Neural progenitor cell (in vitro differentiated cells): ENCODE data around the gene ZNF32. TPM values are rescaled to one million over a fixed set of nuclear protein-coding genes. Genes with fewer than 3 reads are reported as not detected.

ENCODE experiments used
- DNase-seq: peaks from one replicate; pipeline ENCODE4 v3.0.0-alpha.2; 2016; ENCODE audit warnings: low spot score
- H2AFZ ChIP-seq: fragments of 200-600 bp; sonication (generic); replicated peaks from 2 replicates; pipeline ENCODE4 v1.6.1; 2016; ENCODE audit warnings: antibody characterized with exemption
- H3F3A ChIP-seq: fragments of 200-600 bp; sonication (generic); 2 replicates; pipeline ENCODE4 v1.6.1; 2016; ENCODE audit warnings: antibody characterized with exemption, low read depth
- H3K27ac ChIP-seq: fragments of 200-600 bp; sonication (generic); 2 replicates; pipeline ENCODE4 v1.5.1; 2016; ENCODE audit warnings: mild to moderate bottlenecking
- H3K27me3 ChIP-seq: fragments of 200-600 bp; sonication (generic); 2 replicates; pipeline ENCODE4 v1.6.1; 2016; ENCODE audit warnings: mild to moderate bottlenecking, moderate library complexity
- H3K36me3 ChIP-seq: fragments of 200-600 bp; sonication (generic); 2 replicates; pipeline ENCODE4 v1.5.1; 2016
- H3K4me1 ChIP-seq: fragments of 200-600 bp; sonication (generic); 2 replicates; pipeline ENCODE4 v1.6.1; 2016; ENCODE audit warnings: mixed run types
- H3K4me2 ChIP-seq: fragments of 200-600 bp; sonication (generic); 2 replicates; pipeline ENCODE4 v1.6.1; 2016
- H3K4me3 ChIP-seq: fragments of 200-600 bp; sonication (generic); 2 replicates; pipeline ENCODE4 v1.5.1; 2016
- H3K79me2 ChIP-seq: fragments of 200-600 bp; sonication (generic); 2 replicates; pipeline ENCODE4 v1.6.1; 2016; ENCODE audit warnings: low read depth
- H3K9ac ChIP-seq: fragments of 200-600 bp; sonication (generic); 2 replicates; pipeline ENCODE4 v1.6.1; 2016
- H3K9me3 ChIP-seq: fragments of 200-600 bp; sonication (generic); 2 replicates; pipeline ENCODE4 v1.5.1; 2016; ENCODE audit warnings: low read depth
- H4K20me1 ChIP-seq: fragments of 200-600 bp; sonication (generic); 2 replicates; pipeline ENCODE4 v1.6.1; 2016; ENCODE audit warnings: low read depth
- H3K27ac Mint-ChIP-seq: 3 replicates; pipeline ENCODE4 v1.8.0; 2021; ENCODE audit warnings: mixed read lengths
- H3K27me3 Mint-ChIP-seq: 2 replicates; pipeline ENCODE4 v1.8.0; 2022; ENCODE audit warnings: low read depth, mild to moderate bottlenecking, inconsistent platforms, moderate library complexity, mixed read lengths; ENCODE audit not compliant: insufficient read depth
- H3K36me3 Mint-ChIP-seq: 3 replicates; pipeline ENCODE4 v1.8.0; 2021; ENCODE audit warnings: mixed read lengths
- H3K4me1 Mint-ChIP-seq: 3 replicates; pipeline ENCODE4 v1.8.0; 2021; ENCODE audit warnings: mixed read lengths
- H3K4me3 Mint-ChIP-seq: 3 replicates; pipeline ENCODE4 v1.8.0; 2021; ENCODE audit warnings: mild to moderate bottlenecking, moderate library complexity, mixed read lengths
- H3K9me3 Mint-ChIP-seq: 3 replicates; pipeline ENCODE4 v1.8.0; 2020; ENCODE audit warnings: mixed read lengths
- CTCF ChIP-seq: fragments of 200-600 bp; sonication (generic); IDR thresholded peaks from 2 replicates; pipeline ENCODE4 v1.5.1; 2017; ENCODE audit warnings: antibody characterized with exemption, mild to moderate bottlenecking
- EZH2 ChIP-seq: fragments of 200-600 bp; sonication (generic); IDR thresholded peaks from 2 replicates; pipeline ENCODE4 v1.6.1; 2017; ENCODE audit warnings: antibody characterized with exemption, mild to moderate bottlenecking, moderate library complexity
- EZH2phosphoT487 ChIP-seq: fragments of 200-600 bp; sonication (generic); IDR thresholded peaks from 2 replicates; pipeline ENCODE4 v1.6.1; 2017; ENCODE audit warnings: antibody characterized with exemption
- total RNA-seq: library from RNA; depleted of rRNA; stranded (reverse); fragments of >200 nt; gene quantifications from 2 replicates; pipeline ENCODE4 v1.2.3, GENCODE V29; 2015; ENCODE audit warnings: low replicate concordance

Gene ZNF32
- total RNA-seq, 1 donor from 2014 or later = 50.7 TPM

DNA sequence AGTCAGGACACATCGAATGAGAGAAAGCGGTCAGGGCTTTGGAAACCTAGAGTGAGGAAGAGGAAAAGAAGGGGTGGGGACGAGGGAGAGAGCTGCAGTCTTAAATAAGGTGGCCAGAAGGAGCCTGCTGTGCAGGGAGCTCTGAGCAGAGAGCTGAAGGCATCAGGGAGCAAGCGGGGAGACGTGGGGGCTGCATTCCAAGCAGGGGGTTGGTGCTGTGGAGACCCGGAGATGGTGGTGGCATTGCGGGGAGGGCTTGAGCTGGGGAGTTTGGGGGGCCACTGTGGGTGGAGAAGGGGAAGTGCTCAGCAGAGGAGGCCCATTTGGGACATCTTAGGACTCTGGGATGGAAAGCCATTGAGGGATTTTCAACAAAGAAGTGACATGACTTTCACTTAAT, 38.7 kb upstream of the ZNF32 start:
- Histone ChIP-seq H3K79me2 (no peaks in the 10 kb centered on the region), H4K20me1 (no peaks in the 10 kb centered on the region), H3F3A (no peaks in the 10 kb centered on the region), H3K27ac (no peak overlapping the region), H3K4me3 (no peak overlapping the region), H3K4me2 (no peak overlapping the region), H3K9me3 (no peaks in the 10 kb centered on the region), H3K4me1 (no peaks in the 10 kb centered on the region), H3K9ac (no peak overlapping the region), H2AFZ (no peak overlapping the region), H3K36me3 (no peaks in the 10 kb centered on the region), H3K27me3 (peaks cover 38% of the 10 kb centered on the region)
- no peak for DNase-seq
- TF ChIP-seq CTCF (no peak), EZH2phosphoT487 (no peak), EZH2 (no peak)
- Mint-ChIP-seq H3K27me3 (peaks cover 23% of the 10 kb centered on the region), H3K27ac (no peak overlapping the region), H3K4me3 (no peak overlapping the region), H3K4me1 (peaks cover 3% of the 10 kb centered on the region), H3K36me3 (no peaks in the 10 kb centered on the region), H3K9me3 (no peaks in the 10 kb centered on the region)

DNA sequence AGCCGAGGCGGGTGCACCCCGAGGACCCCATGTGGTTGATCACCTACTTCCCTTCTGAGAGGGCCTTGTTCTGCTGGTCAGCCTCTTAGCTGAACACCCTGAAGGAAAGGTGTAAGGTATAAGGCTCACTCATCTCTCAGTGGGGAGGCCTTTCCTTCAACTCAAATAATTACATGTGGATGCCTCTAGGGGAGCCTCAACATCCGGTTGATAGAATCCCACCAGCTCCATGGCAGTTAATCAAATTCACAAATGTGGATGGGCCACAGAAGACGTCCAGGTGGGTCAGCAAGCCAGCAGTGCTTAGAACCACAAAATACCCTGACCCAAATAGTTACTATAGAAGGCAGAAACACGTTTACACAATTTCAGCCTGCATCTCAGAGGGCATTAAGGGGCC, 37.7 kb upstream of the ZNF32 start:
- Histone ChIP-seq H3F3A (no peaks in the 10 kb centered on the region), H3K79me2 (no peaks in the 10 kb centered on the region), H3K27ac (no peak overlapping the region), H3K27me3 (peaks cover 28% of the 10 kb centered on the region), H3K36me3 (no peaks in the 10 kb centered on the region), H3K9me3 (no peaks in the 10 kb centered on the region), H4K20me1 (no peaks in the 10 kb centered on the region), H3K9ac (no peak overlapping the region), H2AFZ (no peak overlapping the region), H3K4me3 (no peak overlapping the region), H3K4me1 (no peaks in the 10 kb centered on the region), H3K4me2 (no peak overlapping the region)
- Mint-ChIP-seq H3K9me3 (no peaks in the 10 kb centered on the region), H3K27me3 (peaks cover 22% of the 10 kb centered on the region), H3K36me3 (no peaks in the 10 kb centered on the region), H3K4me1 (peaks cover 3% of the 10 kb centered on the region), H3K4me3 (no peak overlapping the region), H3K27ac (no peak overlapping the region)
- DNase-seq = no peak
- TF ChIP-seq CTCF = peak; percentile 19
- no peak for TF ChIP-seq EZH2

GRCh38 chr10:43685744-43686143, 37.1 kb upstream of the ZNF32 start:
- Mint-ChIP-seq H3K9me3 (peaks cover under 1% of the 10 kb centered on the region), H3K27ac (no peak overlapping the region), H3K4me1 (peaks cover 3% of the 10 kb centered on the region), H3K4me3 (no peak overlapping the region), H3K36me3 (no peaks in the 10 kb centered on the region), H3K27me3 (peaks cover 18% of the 10 kb centered on the region)
- Histone ChIP-seq H3K9ac (no peak overlapping the region), H2AFZ (no peak overlapping the region), H3K36me3 (no peaks in the 10 kb centered on the region), H3K27ac (no peak overlapping the region), H3K27me3 (peaks cover 22% of the 10 kb centered on the region), H3K79me2 (no peaks in the 10 kb centered on the region), H3K4me1 (no peaks in the 10 kb centered on the region), H3K4me3 (no peak overlapping the region), H4K20me1 (no peaks in the 10 kb centered on the region), H3F3A (no peaks in the 10 kb centered on the region), H3K9me3 (no peaks in the 10 kb centered on the region), H3K4me2 (no peak overlapping the region)
- DNase-seq = no peak
- TF ChIP-seq CTCF = no peak
- TF ChIP-seq EZH2phosphoT487 = no peak
- no peak for TF ChIP-seq EZH2

GRCh38 chr10:43684292-43684559, 35.5 kb upstream of the ZNF32 start:
- Mint-ChIP-seq H3K27me3 (peaks cover 9% of the 10 kb centered on the region), H3K4me3 (no peak overlapping the region), H3K9me3 (peaks cover 4% of the 10 kb centered on the region), H3K36me3 (no peaks in the 10 kb centered on the region), H3K4me1 (no peaks in the 10 kb centered on the region), H3K27ac (no peak overlapping the region)
- Histone ChIP-seq H3F3A (no peaks in the 10 kb centered on the region), H3K4me1 (no peaks in the 10 kb centered on the region), H3K9ac (no peak overlapping the region), H4K20me1 (no peaks in the 10 kb centered on the region), H2AFZ (no peak overlapping the region), H3K4me3 (no peak overlapping the region), H3K36me3 (no peaks in the 10 kb centered on the region), H3K4me2 (no peak overlapping the region), H3K79me2 (no peaks in the 10 kb centered on the region), H3K27ac (no peak overlapping the region), H3K27me3 (peaks cover 8% of the 10 kb centered on the region), H3K9me3 (no peaks in the 10 kb centered on the region)
- TF ChIP-seq EZH2 = no peak
- no peak for TF ChIP-seq EZH2phosphoT487
- TF ChIP-seq CTCF = no peak
- DNase-seq = no peak
